Prostate gland (tissue), 2 donors: Measurements from ENCODE around the gene MPZL3.
"Not testable (repeated sequence)": the region's sequence is repeated elsewhere in the genome, so short reads cannot be mapped to it uniquely, and the experiment has no call there.

Source experiments
- POLR2A ChIP-seq: fragments of 450-650 bp; IDR thresholded peaks from one replicate; pipeline ENCODE4 v1.6.1; 2016; ENCODE audit warnings: antibody characterized with exemption, mild to moderate bottlenecking
- POLR2AphosphoS5 ChIP-seq: sonication (generic); formaldehyde crosslinking; IDR thresholded peaks from one replicate; pipeline ENCODE4 v1.6.1; 2017; ENCODE audit warnings: antibody characterized with exemption
- TF ChIP-seq, protein P1 (sequence below), 4 experiments: fragments of 200-600 bp in 2 of 4; fragments of 450-650 bp in 2 of 4; sonication (generic) in 2 of 4; IDR thresholded peaks; 1 replicate in 3 of 4; 2 replicates in 1 of 4; pipeline ENCODE4 v1.5.1; 2016 to 2019; ENCODE audit warnings: antibody characterized with exemption in 4 of 4, mild to moderate bottlenecking in 2 of 4, moderate library complexity in 2 of 4

DNA sequence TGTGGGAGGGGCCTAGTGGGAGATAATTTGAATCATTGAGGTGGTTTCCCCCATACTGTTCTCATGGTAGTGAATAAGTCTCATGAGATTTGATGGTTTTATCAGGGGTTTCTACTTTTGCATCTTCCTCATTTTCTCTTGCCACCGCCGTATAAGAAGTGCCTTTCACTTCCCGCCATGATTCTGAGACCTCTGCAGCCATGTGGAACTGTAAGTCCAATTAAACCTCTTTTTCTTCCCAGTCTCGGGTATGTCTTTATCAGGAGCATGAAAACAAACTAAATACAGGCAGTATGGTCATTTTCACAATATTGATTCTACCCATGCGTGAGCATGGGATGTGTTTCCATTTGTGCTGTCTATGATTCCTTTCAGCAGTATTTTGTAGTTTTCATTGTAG is 59.3 kb downstream of the MPZL3 start:
- TF ChIP-seq POLR2AphosphoS5, POLR2A: not testable (repeated sequence)
- TF ChIP-seq, protein P1, sequence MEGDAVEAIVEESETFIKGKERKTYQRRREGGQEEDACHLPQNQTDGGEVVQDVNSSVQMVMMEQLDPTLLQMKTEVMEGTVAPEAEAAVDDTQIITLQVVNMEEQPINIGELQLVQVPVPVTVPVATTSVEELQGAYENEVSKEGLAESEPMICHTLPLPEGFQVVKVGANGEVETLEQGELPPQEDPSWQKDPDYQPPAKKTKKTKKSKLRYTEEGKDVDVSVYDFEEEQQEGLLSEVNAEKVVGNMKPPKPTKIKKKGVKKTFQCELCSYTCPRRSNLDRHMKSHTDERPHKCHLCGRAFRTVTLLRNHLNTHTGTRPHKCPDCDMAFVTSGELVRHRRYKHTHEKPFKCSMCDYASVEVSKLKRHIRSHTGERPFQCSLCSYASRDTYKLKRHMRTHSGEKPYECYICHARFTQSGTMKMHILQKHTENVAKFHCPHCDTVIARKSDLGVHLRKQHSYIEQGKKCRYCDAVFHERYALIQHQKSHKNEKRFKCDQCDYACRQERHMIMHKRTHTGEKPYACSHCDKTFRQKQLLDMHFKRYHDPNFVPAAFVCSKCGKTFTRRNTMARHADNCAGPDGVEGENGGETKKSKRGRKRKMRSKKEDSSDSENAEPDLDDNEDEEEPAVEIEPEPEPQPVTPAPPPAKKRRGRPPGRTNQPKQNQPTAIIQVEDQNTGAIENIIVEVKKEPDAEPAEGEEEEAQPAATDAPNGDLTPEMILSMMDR (IDR thresholded peaks at IDR 0.05) = not testable (repeated sequence)
